ENCODE measurements around the gene ZBTB47.

DNA sequence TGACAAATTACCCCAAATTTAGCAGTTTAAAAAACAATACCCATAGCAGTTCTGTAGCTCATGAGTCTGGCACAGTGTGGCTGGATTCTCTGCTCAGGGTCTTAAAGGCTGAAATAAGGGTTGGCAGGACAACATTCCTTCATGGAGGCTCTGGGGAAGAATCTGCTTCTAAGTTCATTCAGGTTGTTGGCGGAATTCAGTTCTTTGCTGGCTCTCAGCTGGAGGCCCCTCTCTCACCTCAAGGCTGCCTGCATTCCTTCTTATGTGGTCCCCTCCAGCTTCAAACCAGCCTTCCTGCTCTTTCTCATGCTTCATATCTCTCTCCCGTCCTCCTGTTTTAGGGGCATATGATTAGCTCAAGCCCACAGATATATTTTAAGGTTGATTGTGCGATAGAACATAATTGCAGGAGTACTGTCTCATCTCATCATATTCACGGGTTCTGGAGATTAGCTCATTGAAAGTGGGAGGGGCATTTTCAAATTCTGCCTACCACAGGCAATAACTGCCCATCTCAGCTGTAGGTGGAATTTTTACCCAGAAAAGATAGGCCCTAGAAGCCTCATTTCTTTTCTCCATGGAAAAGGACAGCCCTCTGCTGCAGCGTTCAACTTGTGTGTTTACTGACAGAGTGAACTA, 5.6 kb upstream of the ZBTB47 start:
- no peak for TF ChIP-seq POLR2A (IDR thresholded peaks at IDR 0.05; ENCODE audit: extremely low read depth, insufficient read length)
- TF ChIP-seq, protein P1, sequence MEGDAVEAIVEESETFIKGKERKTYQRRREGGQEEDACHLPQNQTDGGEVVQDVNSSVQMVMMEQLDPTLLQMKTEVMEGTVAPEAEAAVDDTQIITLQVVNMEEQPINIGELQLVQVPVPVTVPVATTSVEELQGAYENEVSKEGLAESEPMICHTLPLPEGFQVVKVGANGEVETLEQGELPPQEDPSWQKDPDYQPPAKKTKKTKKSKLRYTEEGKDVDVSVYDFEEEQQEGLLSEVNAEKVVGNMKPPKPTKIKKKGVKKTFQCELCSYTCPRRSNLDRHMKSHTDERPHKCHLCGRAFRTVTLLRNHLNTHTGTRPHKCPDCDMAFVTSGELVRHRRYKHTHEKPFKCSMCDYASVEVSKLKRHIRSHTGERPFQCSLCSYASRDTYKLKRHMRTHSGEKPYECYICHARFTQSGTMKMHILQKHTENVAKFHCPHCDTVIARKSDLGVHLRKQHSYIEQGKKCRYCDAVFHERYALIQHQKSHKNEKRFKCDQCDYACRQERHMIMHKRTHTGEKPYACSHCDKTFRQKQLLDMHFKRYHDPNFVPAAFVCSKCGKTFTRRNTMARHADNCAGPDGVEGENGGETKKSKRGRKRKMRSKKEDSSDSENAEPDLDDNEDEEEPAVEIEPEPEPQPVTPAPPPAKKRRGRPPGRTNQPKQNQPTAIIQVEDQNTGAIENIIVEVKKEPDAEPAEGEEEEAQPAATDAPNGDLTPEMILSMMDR (IDR thresholded peaks at IDR 0.05; ENCODE audit: low read depth, low read length), result no peak

All from NB4 (cell line).